Endothelial cell of umbilical vein (primary cell): ENCODE data around the gene IPO4. TPM values are rescaled to one million over a fixed set of nuclear protein-coding genes. Genes with fewer than 3 reads are reported as not detected.

ENCODE experiments used
- Bru-seq: library from RNA; stranded (reverse); fragments of 400-500 nt; gene quantifications from one replicate; lab custom pipeline; 2021; lab: Mats Ljungman, UMichigan
- BruChase-seq, 2 experiments: library from RNA; stranded (reverse); fragments of 400-500 nt; gene quantifications; one replicate each; lab custom pipeline; 2021; lab: Mats Ljungman, UMichigan
- BruUV-seq: library from RNA; stranded (reverse); fragments of 400-500 nt; replicated peaks from 2 replicates; lab custom pipeline; 2021; lab: Mats Ljungman, UMichigan
- CTCF ChIA-PET: fragments of 300-600, 350-600 bp; sonication (Branson Sonifier 250); formaldehyde crosslinking; loops from one replicate; lab custom pipeline; 2021; ENCODE audit warnings: antibody characterized with exemption, inconsistent platforms; lab: Charles Lee
- POLR2A ChIA-PET: fragments of 300-600, 350-600 bp; sonication (Branson Sonifier 250); formaldehyde crosslinking; loops from one replicate; lab custom pipeline; 2021; ENCODE audit warnings: antibody characterized with exemption, inconsistent platforms; lab: Charles Lee
- DNase-seq: peaks from one replicate; pipeline ENCODE4 v3.0.0-alpha.2; 2011; ENCODE audit warnings: low read depth, low spot score
- FAIRE-seq: peaks from 2 replicates; lab custom pipeline; 2011; peaks lifted over from hg19 to GRCh38; lab: Jason Lieb, UNC
- H2AFZ ChIP-seq: 2 replicates; pipeline ENCODE4 v1.6.0; 2012; ENCODE audit warnings: low read depth, low read length, control low read depth, inconsistent platforms
- H3K27ac ChIP-seq: 2 replicates; pipeline ENCODE4 v1.5.1; 2011; ENCODE audit warnings: low read depth, mild to moderate bottlenecking, control low read depth, low read length, moderate library complexity; ENCODE audit not compliant: insufficient read depth
- H3K27me3 ChIP-seq, 2 experiments: 2 replicates each; pipeline versions ENCODE4 v1.6.0 to v1.6.1; 2011; ENCODE audit warnings: low read length in 2 of 2, mixed read lengths in 1 of 2; ENCODE audit not compliant: control insufficient read depth in 2 of 2, insufficient read depth in 2 of 2
- H3K36me3 ChIP-seq, 2 experiments: 2 replicates in 1 of 2; 3 replicates in 1 of 2; pipeline ENCODE4 v1.5.1; 2011; ENCODE audit warnings: low read length in 2 of 2, mild to moderate bottlenecking in 1 of 2, moderate library complexity in 1 of 2; ENCODE audit not compliant: control insufficient read depth in 2 of 2, insufficient read depth in 2 of 2; ENCODE audit errors: extremely low read depth in 1 of 2
- H3K4me1 ChIP-seq: 3 replicates; pipeline ENCODE4 v1.5.1; 2011; ENCODE audit warnings: mild to moderate bottlenecking, low read length; ENCODE audit not compliant: control insufficient read depth, insufficient read depth; ENCODE audit errors: extremely low read depth
- H3K4me2 ChIP-seq: 2 replicates; pipeline ENCODE4 v1.6.1; 2011; ENCODE audit warnings: low read length, control low read depth, mixed read lengths; ENCODE audit not compliant: insufficient read depth
- H3K4me3 ChIP-seq, 3 experiments: fragments of 200-600 bp in 1 of 3; sonication (generic), shearing (Covaris generic) in 1 of 3; replicated peaks in 1 of 3; 2 replicates each; pipeline ENCODE4 v1.5.1; 2011 to 2016; ENCODE audit warnings: control low read depth in 3 of 3, low read length in 3 of 3, mild to moderate bottlenecking in 2 of 3, inconsistent platforms in 1 of 3, low read depth in 1 of 3, moderate library complexity in 1 of 3; ENCODE audit not compliant: insufficient read depth in 1 of 3
- H3K79me2 ChIP-seq: 2 replicates; pipeline ENCODE4 v1.6.0; 2012; ENCODE audit warnings: low read length, inconsistent platforms; ENCODE audit not compliant: control insufficient read depth, insufficient read depth
- H3K9ac ChIP-seq: replicated peaks from 2 replicates; pipeline ENCODE3; 2011; ENCODE audit warnings: low read length, control low read depth; ENCODE audit not compliant: insufficient read depth; ENCODE audit errors: extremely low read depth
- H3K9me1 ChIP-seq: replicated peaks from 3 replicates; pipeline ENCODE4 v1.6.0; 2011; ENCODE audit warnings: mild to moderate bottlenecking, low read length; ENCODE audit not compliant: control insufficient read depth, insufficient read depth; ENCODE audit errors: extremely low read depth
- H3K9me3 ChIP-seq: replicated peaks from 2 replicates; pipeline ENCODE4 v1.5.1; 2012; ENCODE audit warnings: low read length, inconsistent platforms; ENCODE audit not compliant: control insufficient read depth, insufficient read depth
- H4K20me1 ChIP-seq: replicated peaks from 2 replicates; pipeline ENCODE3; 2011; ENCODE audit warnings: mild to moderate bottlenecking, low read length; ENCODE audit not compliant: control insufficient read depth, insufficient read depth; ENCODE audit errors: extremely low read depth
- EZH2 ChIP-seq: IDR thresholded peaks from 2 replicates; pipeline ENCODE4 v1.6.1; 2012; ENCODE audit warnings: borderline replicate concordance, low read depth, mild to moderate bottlenecking, moderate library complexity, low read length, inconsistent platforms; ENCODE audit not compliant: severe bottlenecking
- FOS ChIP-seq: IDR thresholded peaks from 2 replicates; pipeline ENCODE4 v1.6.1; 2011; ENCODE audit warnings: mild to moderate bottlenecking, low read length, moderate library complexity, borderline replicate concordance; ENCODE audit not compliant: insufficient read depth
- GATA2 ChIP-seq: IDR thresholded peaks from 2 replicates; pipeline ENCODE4 v1.7.0; 2011; ENCODE audit warnings: low read depth, mild to moderate bottlenecking, moderate library complexity, mixed read lengths, low read length; ENCODE audit not compliant: insufficient read length, insufficient read depth
- MYC ChIP-seq: IDR thresholded peaks from one replicate; pipeline ENCODE4 v1.6.1; 2011; ENCODE audit warnings: mild to moderate bottlenecking, low read depth, low read length
- POLR2A ChIP-seq: IDR thresholded peaks from 2 replicates; pipeline ENCODE4 v1.6.1; 2012; ENCODE audit warnings: low read depth, mild to moderate bottlenecking, control low read depth, low read length
- POLR2AphosphoS5 ChIP-seq: IDR thresholded peaks from 2 replicates; pipeline ENCODE4 v1.6.1; 2012; ENCODE audit warnings: low read depth, mild to moderate bottlenecking, control low read depth, low read length, moderate library complexity; ENCODE audit not compliant: insufficient read depth
- dilution Hi-C: fragments of 300-500 bp; cut with MboI; formaldehyde crosslinking; loops from one replicate; pipeline ENCODE4 v1.15.0; 2019; ENCODE audit warnings: low sequenced_read_pairs; ENCODE audit not compliant: extremely low pct_ligation_motif_present
- intact Hi-C: fragments of 100-400 bp; cut with micrococcal nuclease; formaldehyde crosslinking; loops from one replicate; pipeline ENCODE4 v1.10.0; 2022
- long read RNA-seq: library from polyadenylated mRNA; stranded (forward); transcript quantifications from one replicate; pipeline ENCODE4 v2.0.0, GENCODE V29; 2021
- polyA minus RNA-seq, 3 experiments: library from RNA; depleted of rRNA, polyadenylated mRNA; stranded (reverse); fragments of >200 nt; gene quantifications; 1 replicate in 1 of 3; 2 replicates in 2 of 3; pipeline ENCODE4 v1.2.3, GENCODE V29; 2011
- polyA plus RNA-seq, 4 experiments: library from polyadenylated mRNA; depleted of rRNA in 3 of 4; stranded (reverse) in 3 of 4; unstranded in 1 of 4; fragments of >200 nt; gene quantifications; 2 replicates each; pipeline versions ENCODE4 v1.2.1 to v1.2.3, GENCODE V29; 2011 to 2012; ENCODE audit warnings: missing spikeins in 1 of 4
- total RNA-seq: library from RNA; stranded (reverse); gene quantifications from 2 replicates; pipeline ENCODE4 v1.2.3, GENCODE V29; 2021
- TF ChIP-seq, protein P1 (sequence below): IDR thresholded peaks from 2 replicates; pipeline ENCODE4 v1.6.1; 2011; ENCODE audit not compliant: insufficient read depth, insufficient read length

The IPO4 gene
- 52.6 and 66.5 TPM in 2 replicates for total RNA-seq
- polyA plus RNA-seq = 24.6 and 27.6 TPM in 2 replicates
- polyA plus RNA-seq (2011; cell fraction: cytosol; rRNA removed) = 25.0 and 28.2 TPM in 2 replicates
- 77.6 and 80.9 TPM in 2 replicates for polyA plus RNA-seq (2011; cell fraction: nucleus; rRNA removed)
- 25.3 and 32.7 TPM in 2 replicates for polyA plus RNA-seq (2012)
- 36.2 and 38.9 TPM in 2 replicates for polyA minus RNA-seq
- polyA minus RNA-seq (2011; cell fraction: cytosol; rRNA and poly(A)+ RNA removed) = 31.9 TPM
- polyA minus RNA-seq (2011; cell fraction: nucleus; rRNA and poly(A)+ RNA removed) = 39.5 and 41.5 TPM in 2 replicates
- percentile 51 among the genes with signal in this experiment for Bru-seq, nascent RNA
- BruChase-seq, experiment 1, labeled RNA remaining after a 6-hour chase = percentile 75 among the genes with signal in this experiment
- percentile 58 among the genes with signal in this experiment for BruChase-seq, experiment 2, labeled RNA remaining after a 2-hour chase
- long read RNA-seq, transcript IPO4-201 (30 exons, 3,646 nt) = major isoform, 35 of 42 reads
- long read RNA-seq, partial matches to known transcripts = 2 of 42 reads
- long read RNA-seq, other reads (novel, unspliced or antisense) = 5 of 42 reads

DNA sequence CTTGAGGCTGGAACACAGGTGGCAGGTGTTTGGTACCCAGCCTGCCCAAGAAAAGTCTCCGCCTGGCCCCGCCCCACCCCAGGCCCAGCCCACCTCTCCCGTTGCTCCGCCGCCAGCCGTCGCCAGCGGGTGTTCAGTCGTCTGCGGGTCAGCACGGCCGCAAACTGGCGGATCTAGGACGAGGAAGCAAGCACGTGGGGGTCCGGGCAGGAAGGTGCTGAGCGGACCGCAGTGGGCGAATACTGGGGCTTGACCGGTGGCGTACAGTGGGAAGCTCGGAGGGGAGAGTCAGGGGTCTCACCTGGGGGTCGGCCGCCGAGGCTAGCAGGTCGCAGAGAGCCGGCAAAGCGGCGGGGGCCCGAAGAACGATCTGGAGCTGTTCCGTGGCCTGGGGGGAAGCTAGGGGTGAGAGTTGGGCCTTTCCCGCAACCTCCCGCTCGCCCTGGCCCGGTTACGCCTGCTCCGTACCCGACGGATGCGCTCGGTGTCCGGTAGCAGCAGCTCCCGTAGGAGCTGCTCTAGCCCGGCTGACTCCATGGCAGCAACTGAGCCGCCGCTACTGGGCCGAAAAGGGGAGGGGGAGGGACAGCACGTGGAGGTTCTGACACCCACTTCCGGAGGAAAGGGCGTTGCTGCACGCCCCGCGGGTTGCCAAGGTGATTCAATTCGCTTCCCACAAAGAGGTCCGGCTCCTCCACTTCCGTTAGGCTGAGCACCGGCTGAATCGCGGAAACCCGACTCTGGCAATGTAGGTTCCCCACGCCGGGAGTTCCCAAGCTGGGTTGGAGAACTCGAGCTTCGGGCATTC lies at the start of gene IPO4:
Gene IPO4, minus strand, starts transcription at position 566 of the 808 bp plus-strand sequence. Its CDS starts 29 bp downstream, at position 537.
- peaks cover 17% of the 10 kb centered on the region for H3K79me2 ChIP-seq
- H4K20me1 ChIP-seq = no peaks in the 10 kb centered on the region
- H2AFZ ChIP-seq = peak within 1 kb of the TSS; percentile 57
- peak within 1 kb of the TSS; percentile 75 for H3K4me2 ChIP-seq
- peaks cover 6% of the 10 kb centered on the region for H3K4me1 ChIP-seq
- H3K27me3 ChIP-seq = no peaks in the 10 kb centered on the region
- FAIRE-seq (peak; percentile 100), DNase-seq (peak; percentile 94)
- H3K4me3 ChIP-seq = peak within 1 kb of the TSS; percentile 31 to 65 (median 37)
- dilution Hi-C loops (no loop called here), intact Hi-C loops (loop anchor here (1.0 to 2.0 kb wide), 5 partner anchors 28 to 108 kb away; partner anchors contain the start of genes DCAF11, IRF9, NRL and PSME2)
- peaks cover 5 to 35% of the 10 kb centered on the region in 2 experiments for H3K36me3 ChIP-seq
- POLR2A ChIA-PET = interaction anchor here (1.0 kb wide), 1 partner anchor 25 kb away, joined by 5 read pairs; the partner anchor contains the start of gene CHMP4A
- BruUV-seq = no TSS peak
- H3K9ac ChIP-seq = peak within 1 kb of the TSS; percentile 42
- peak within 1 kb of the TSS; percentile 45 for H3K27ac ChIP-seq
- H3K9me1 ChIP-seq = no peaks in the 10 kb centered on the region
- CTCF ChIA-PET = interaction anchor here (1.0 to 1.6 kb wide), 7 partner anchors 9 to 120 kb away, joined by 3 to 6 read pairs (median 5); partner anchors contain the start of genes CHMP4A, CIDEB, IRF9 and MDP1
- TF ChIP-seq POLR2AphosphoS5 (peak; percentile 95), EZH2 (no peak), GATA2 (no peak), MYC (peak; percentile 100), POLR2A (peak; percentile 94), FOS (no peak)
- TF ChIP-seq, protein P1, sequence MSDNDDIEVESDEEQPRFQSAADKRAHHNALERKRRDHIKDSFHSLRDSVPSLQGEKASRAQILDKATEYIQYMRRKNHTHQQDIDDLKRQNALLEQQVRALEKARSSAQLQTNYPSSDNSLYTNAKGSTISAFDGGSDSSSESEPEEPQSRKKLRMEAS = peak; percentile 99
- no peaks in the 10 kb centered on the region for H3K9me3 ChIP-seq
